ENCODE data around the gene GUCY1B1.

DNA sequence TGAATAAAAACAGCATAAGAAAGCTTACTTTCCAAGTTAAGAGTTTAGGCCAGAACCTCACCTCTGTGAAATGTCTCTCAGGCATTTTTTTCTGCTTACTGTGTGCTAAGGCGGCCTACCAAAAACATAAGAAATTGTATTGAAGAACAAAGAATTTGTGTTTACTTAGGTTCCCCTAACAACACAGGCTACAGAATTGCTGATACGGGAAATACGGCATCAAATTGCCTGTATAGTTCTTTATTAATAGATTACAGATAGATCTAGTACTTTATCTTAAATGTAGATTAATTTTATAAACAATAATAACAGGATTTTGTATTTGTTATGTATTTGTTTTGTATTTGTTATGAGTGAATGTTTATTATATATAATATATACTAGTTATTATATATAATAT is 94.4 kb downstream of the GUCY1B1 start:
- TF ChIP-seq RAD21 (CRISPR knock-in tag; conservative IDR thresholded peaks at IDR 0.05 in 1 of 2, IDR thresholded peaks at IDR 0.05 in 1 of 2) (no peak), BCOR (IDR thresholded peaks at IDR 0.05) (no peak), EZH2 (IDR thresholded peaks at IDR 0.05; ENCODE audit: borderline replicate concordance, low read depth, low read length) (no peak), MYC (IDR thresholded peaks at IDR 0.05; ENCODE audit: low read depth, low read length) (no peak), MYC (CRISPR knock-in tag; IDR thresholded peaks at IDR 0.05; ENCODE audit: borderline replicate concordance, low read depth) (no peak), ESRRA (IDR thresholded peaks at IDR 0.05; ENCODE audit: borderline replicate concordance, low read depth) (no peak), SIN3A (IDR thresholded peaks at IDR 0.05; ENCODE audit: borderline replicate concordance in 2 of 2, control insufficient read depth in 1 of 2, low read depth in 2 of 2, low read length in 2 of 2) (no peak), CAMTA2 (CRISPR knock-in tag; conservative IDR thresholded peaks at IDR 0.05) (no peak)
- TF ChIP-seq, protein P1, sequence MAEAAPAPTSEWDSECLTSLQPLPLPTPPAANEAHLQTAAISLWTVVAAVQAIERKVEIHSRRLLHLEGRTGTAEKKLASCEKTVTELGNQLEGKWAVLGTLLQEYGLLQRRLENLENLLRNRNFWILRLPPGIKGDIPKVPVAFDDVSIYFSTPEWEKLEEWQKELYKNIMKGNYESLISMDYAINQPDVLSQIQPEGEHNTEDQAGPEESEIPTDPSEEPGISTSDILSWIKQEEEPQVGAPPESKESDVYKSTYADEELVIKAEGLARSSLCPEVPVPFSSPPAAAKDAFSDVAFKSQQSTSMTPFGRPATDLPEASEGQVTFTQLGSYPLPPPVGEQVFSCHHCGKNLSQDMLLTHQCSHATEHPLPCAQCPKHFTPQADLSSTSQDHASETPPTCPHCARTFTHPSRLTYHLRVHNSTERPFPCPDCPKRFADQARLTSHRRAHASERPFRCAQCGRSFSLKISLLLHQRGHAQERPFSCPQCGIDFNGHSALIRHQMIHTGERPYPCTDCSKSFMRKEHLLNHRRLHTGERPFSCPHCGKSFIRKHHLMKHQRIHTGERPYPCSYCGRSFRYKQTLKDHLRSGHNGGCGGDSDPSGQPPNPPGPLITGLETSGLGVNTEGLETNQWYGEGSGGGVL (CRISPR knock-in tag; IDR thresholded peaks at IDR 0.05) = no peak
- TF ChIP-seq, protein P2, sequence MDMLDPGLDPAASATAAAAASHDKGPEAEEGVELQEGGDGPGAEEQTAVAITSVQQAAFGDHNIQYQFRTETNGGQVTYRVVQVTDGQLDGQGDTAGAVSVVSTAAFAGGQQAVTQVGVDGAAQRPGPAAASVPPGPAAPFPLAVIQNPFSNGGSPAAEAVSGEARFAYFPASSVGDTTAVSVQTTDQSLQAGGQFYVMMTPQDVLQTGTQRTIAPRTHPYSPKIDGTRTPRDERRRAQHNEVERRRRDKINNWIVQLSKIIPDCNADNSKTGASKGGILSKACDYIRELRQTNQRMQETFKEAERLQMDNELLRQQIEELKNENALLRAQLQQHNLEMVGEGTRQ (CRISPR knock-in tag; IDR thresholded peaks at IDR 0.05) = no peak
